ENCODE data around the gene TSPEAR. TPM values are rescaled to one million over a fixed set of nuclear protein-coding genes. Genes with fewer than 3 reads are reported as not detected.

The TSPEAR gene
- total and polyA plus RNA-seq, 11 donors: 0.01 to 2.6 (median 0.71) TPM; not detected in 2

- ATAC-seq (no peak), DNase-seq (peak in 1 of 5 donors; percentile 5)
- 75 to 81% (median 79%) methylated on average over 13 of the region's 13 CpGs for WGBS, 4 donors
- H3K4me3 ChIP-seq: no peak overlapping the region
- TF ChIP-seq CTCF (IDR thresholded peaks at IDR 0.05): no peak
- H3K27ac ChIP-seq: no peak overlapping the region
- peaks cover 0 to 11% (median 0%) of the 10 kb centered on the region in 12 donors for H3K9me3 ChIP-seq
- no peaks in the 10 kb centered on the region for H3K36me3 ChIP-seq
- H3K4me1 ChIP-seq: no peaks in the 10 kb centered on the region
- intact Hi-C loops (cut with DNase I): no loop called here
- H3K27me3 ChIP-seq: peaks cover 0 to 44% (median 9%) of the 10 kb centered on the region in 9 donors
These were observed 156.0 kb downstream of the TSPEAR start for GRCh38 chr21:44555200-44555875.

GRCh38 chr21:44552681-44553080 lies 158.7 kb downstream of the TSPEAR start:
- Histone ChIP-seq H3K27ac (no peak overlapping the region), H3K36me3 (no peaks in the 10 kb centered on the region), H3K9me3 (peaks cover 0 to 5% (median 0%) of the 10 kb centered on the region in 12 donors), H3K4me1 (no peaks in the 10 kb centered on the region), H3K4me3 (no peak overlapping the region), H3K27me3 (peaks cover 0 to 60% (median 10%) of the 10 kb centered on the region in 9 donors)
- no peak for ATAC-seq
- DNase-seq: peak in 1 of 5 donors; percentile 8
- intact Hi-C loops (cut with DNase I): no loop called here
- 61 to 69% (median 68%) methylated on average over 13 of the region's 13 CpGs for WGBS, 4 donors
- TF ChIP-seq POLR2A (IDR thresholded peaks at IDR 0.05): no peak
- no peak for TF ChIP-seq CTCF (IDR thresholded peaks at IDR 0.05)

- TF ChIP-seq CTCF (IDR thresholded peaks at IDR 0.05) (no peak), POLR2A (IDR thresholded peaks at IDR 0.05) (no peak)
- WGBS, 4 donors: 86 to 95% (median 90%) methylated on average over 5 to 6 of the region's 6 CpGs
- no peak for ATAC-seq
- Histone ChIP-seq H3K27ac (no peak overlapping the region), H3K4me1 (no peaks in the 10 kb centered on the region), H3K36me3 (no peaks in the 10 kb centered on the region), H3K4me3 (no peak overlapping the region), H3K9me3 (peaks cover 0 to 9% (median 0%) of the 10 kb centered on the region in 12 donors), H3K27me3 (peaks cover 0 to 56% (median 10%) of the 10 kb centered on the region in 9 donors)
- DNase-seq: peak in 2 of 5 donors; percentile 8 to 15
- intact Hi-C loops (cut with DNase I): no loop called here
These were observed 159.2 kb downstream of the TSPEAR start for GRCh38 chr21:44552136-44552535.

GRCh38 chr21:44551340-44551961 lies 159.9 kb downstream of the TSPEAR start, which contains the start of gene KRTAP10-2:
Gene KRTAP10-2 (minus strand): TSS chr21:44551505. CDS start chr21:44551458, 47 bp downstream.
- no peaks in the 10 kb centered on the region for H3K4me1 ChIP-seq
- DNase-seq: peak in 2 of 5 donors; percentile 6 to 20
- intact Hi-C loops (cut with DNase I): no loop called here
- TF ChIP-seq CTCF (IDR thresholded peaks at IDR 0.05) (no peak), POLR2A (IDR thresholded peaks at IDR 0.05) (no peak)
- WGBS, 4 donors: 54 to 82% (median 63%) methylated on average over 17 of the region's 17 CpGs
- no peaks in the 10 kb centered on the region for H3K36me3 ChIP-seq
- H3K9me3 ChIP-seq: peaks cover 0 to 16% (median under 1%) of the 10 kb centered on the region in 12 donors
- ATAC-seq: no peak
- H3K4me3 ChIP-seq: no peak within 1 kb of the TSS
- no peak within 1 kb of the TSS for H3K27ac ChIP-seq
- H3K27me3 ChIP-seq: peaks cover 0 to 51% (median 8%) of the 10 kb centered on the region in 9 donors
